ENCODE data around the gene PDE2A.

Gene PDE2A

GRCh38 chr11:72704783-72705265 lies 30.6 kb upstream of the PDE2A start:
- DNase-seq (ENCODE audit: low read depth) = no peak

- DNase-seq (ENCODE audit: low read depth) = peak; percentile 21
These were observed 30.0 kb upstream of the PDE2A start for GRCh38 chr11:72704028-72704782.

GRCh38 chr11:72703267-72704008 lies 29.2 kb upstream of the PDE2A start:
- peak; percentile 89 for DNase-seq (ENCODE audit: low read depth)

- DNase-seq (ENCODE audit: low read depth) = no peak
These were observed 28.5 kb upstream of the PDE2A start for GRCh38 chr11:72702577-72703241.

GRCh38 chr11:72702096-72702495 lies 27.9 kb upstream of the PDE2A start:
- DNase-seq (ENCODE audit: low read depth) = no peak

- DNase-seq (ENCODE audit: low read depth) = no peak
These were observed 27.2 kb upstream of the PDE2A start for GRCh38 chr11:72701466-72701865.

- peak; percentile 40 for DNase-seq (ENCODE audit: low read depth)
These were observed 25.9 kb upstream of the PDE2A start for GRCh38 chr11:72700146-72700545.

- no peak for DNase-seq (ENCODE audit: low read depth)
These were observed 23.6 kb upstream of the PDE2A start for GRCh38 chr11:72697814-72698213.

GRCh38 chr11:72696866-72697700 lies 22.9 kb upstream of the PDE2A start:
- peak; percentile 17 for DNase-seq (ENCODE audit: low read depth)

GRCh38 chr11:72695354-72695753 lies 21.1 kb upstream of the PDE2A start:
- no peak for DNase-seq (ENCODE audit: low read depth)

- no peak for DNase-seq (ENCODE audit: low read depth)
These were observed 19.2 kb upstream of the PDE2A start for GRCh38 chr11:72693271-72693968.

GRCh38 chr11:72692498-72693237 lies 18.4 kb upstream of the PDE2A start:
- no peak for DNase-seq (ENCODE audit: low read depth)

GRCh38 chr11:72690166-72690565 lies 15.9 kb upstream of the PDE2A start:
- no peak for DNase-seq (ENCODE audit: low read depth)

GRCh38 chr11:72688929-72689328 lies 14.7 kb upstream of the PDE2A start:
- DNase-seq (ENCODE audit: low read depth) = no peak

- DNase-seq (ENCODE audit: low read depth) = no peak
These were observed 14.3 kb upstream of the PDE2A start for GRCh38 chr11:72688486-72688885.

GRCh38 chr11:72687326-72687725 lies 13.1 kb upstream of the PDE2A start:
- no peak for DNase-seq (ENCODE audit: low read depth)

- DNase-seq (ENCODE audit: low read depth) = no peak
These were observed 12.5 kb upstream of the PDE2A start for GRCh38 chr11:72686639-72687220.

- DNase-seq (ENCODE audit: low read depth) = peak; percentile 57
These were observed 11.6 kb upstream of the PDE2A start for GRCh38 chr11:72685560-72686480.
